Activated T-cell treated with anti-CD3 and anti-CD28 coated beads, Interleukin-2, amount 50 U/mL, for 4 hours (primary cell): ENCODE measurements around the gene ARHGAP8. TPM values are rescaled to one million over a fixed set of nuclear protein-coding genes. Genes with fewer than 3 reads are reported as not detected.
A peak's percentile ranks its signal among the peaks of the same experiment; 100 is the strongest.

Experiments
- ATAC-seq, 2 donors: fragments of 200-7000 bp; cut with Tn5 transposase; one replicate each; pipeline ENCODE4 v1.10.0; 2021
- DNase-seq: peaks from one replicate; pipeline ENCODE4 v3.0.0-alpha.2; 2020
- H3K27me3 Mint-ChIP-seq: one replicate; pipeline ENCODE4 v1.8.0; 2021; ENCODE audit warnings: low read depth, mixed read lengths
- H3K36me3 Mint-ChIP-seq: one replicate; pipeline ENCODE4 v1.8.0; 2022; ENCODE audit warnings: mixed read lengths; ENCODE audit not compliant: insufficient read depth
- H3K4me1 Mint-ChIP-seq: one replicate; pipeline ENCODE4 v1.8.0; 2021; ENCODE audit warnings: low read depth, mixed read lengths
- H3K4me3 Mint-ChIP-seq: one replicate; pipeline ENCODE4 v1.8.0; 2021; ENCODE audit warnings: mild to moderate bottlenecking, moderate library complexity, mixed read lengths
- H3K9me3 Mint-ChIP-seq: one replicate; pipeline ENCODE4 v1.8.0; 2021; ENCODE audit warnings: mixed read lengths
- total RNA-seq, 3 donors: library from RNA; stranded (reverse); gene quantifications; one replicate each; pipeline ENCODE4 v1.2.1, GENCODE V29; 2021

The ARHGAP8 gene
- 1 to 10 TPM in 2 of 3 donors, under 1 TPM in 1; 0.53 to 2.0 (median 1.0) TPM for total RNA-seq

DNA sequence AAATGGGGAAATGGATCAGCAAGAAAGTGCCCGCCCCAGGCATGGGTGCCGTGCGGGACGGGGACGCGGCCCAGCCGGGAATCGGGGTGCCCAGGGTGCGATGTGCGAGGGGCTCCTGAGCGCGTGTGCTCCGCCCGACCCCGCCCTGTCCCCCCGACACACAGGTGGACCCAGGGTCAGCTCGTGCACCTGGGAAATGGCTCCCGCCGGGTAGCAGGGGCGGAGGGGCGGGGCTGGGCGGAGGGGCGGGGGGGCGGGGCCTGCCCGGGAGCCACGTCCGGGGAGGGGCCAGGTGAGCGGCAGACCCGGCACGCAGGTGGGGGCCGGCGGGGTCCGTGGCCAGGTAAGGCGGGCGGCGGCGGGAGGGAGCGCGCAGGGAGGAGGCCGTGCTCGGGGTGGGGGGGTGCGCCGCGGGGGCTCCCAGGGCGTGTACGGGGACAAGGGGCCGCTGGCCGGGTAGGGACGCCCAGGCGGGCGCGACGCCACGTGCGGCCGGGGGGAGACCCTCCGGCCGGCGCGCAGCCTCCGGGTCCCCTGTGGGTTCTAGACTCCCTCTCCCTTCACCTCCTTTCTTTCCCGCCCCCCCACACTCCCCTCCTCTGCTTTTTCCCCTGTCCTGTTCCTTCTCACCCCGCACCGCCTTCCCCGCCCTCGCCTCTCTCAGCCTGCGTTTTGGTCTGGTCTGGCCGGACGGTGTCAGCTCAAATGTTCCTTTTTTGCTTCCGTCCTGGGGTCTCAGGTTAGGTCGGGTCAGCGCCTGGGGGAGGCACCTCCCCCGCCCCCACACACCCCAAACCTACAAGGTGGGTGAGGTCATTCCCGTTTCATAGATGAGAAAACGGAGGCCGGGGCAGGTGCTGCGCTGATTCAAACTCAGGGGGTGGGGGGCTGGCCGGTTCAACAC, at the start of gene ARHGAP8:
Gene ARHGAP8, plus strand, starts transcription at position 291 of the 904 bp plus-strand sequence. CDS start 33,953 bp downstream, outside the sequence.
- Mint-ChIP-seq H3K4me3 (peak within 1 kb of the TSS; percentile 75), H3K4me1 (peaks cover 3% of the 10 kb centered on the region), H3K27me3 (peaks cover 50% of the 10 kb centered on the region), H3K36me3 (no peaks in the 10 kb centered on the region), H3K9me3 (no peaks in the 10 kb centered on the region)
- ATAC-seq, result peak; percentile 60 to 63
- DNase-seq, result no peak

DNA sequence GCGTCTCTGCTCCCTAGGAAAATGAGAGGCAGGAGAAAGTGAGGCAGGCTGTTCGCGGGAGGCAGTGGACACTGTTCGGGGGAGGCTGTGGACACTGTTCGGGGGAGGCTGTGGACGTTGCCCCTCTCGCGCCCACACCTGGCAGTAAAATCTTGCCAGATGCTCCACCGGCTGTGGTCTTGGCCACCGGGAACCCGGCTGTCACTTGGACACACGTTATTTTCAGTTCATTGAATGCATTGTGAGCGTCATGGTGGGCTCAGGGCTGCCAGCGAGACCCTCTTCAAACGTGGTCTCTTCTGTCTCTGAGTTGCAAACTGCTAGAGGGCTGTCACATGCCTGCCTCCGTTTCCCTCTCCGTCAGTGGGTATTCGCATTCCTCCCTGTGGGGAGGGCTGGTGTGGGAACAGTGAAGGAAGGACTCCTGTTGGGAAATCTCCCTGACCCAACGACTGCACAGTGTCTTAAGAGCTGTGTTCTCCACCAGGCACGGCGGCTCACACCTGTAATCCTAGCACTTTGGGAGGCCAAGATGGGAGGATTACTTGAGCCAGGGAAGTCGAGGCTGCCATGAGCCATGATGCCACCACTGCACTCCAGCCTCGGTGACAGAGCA, 49.0 kb upstream of the ARHGAP8 start:
- Mint-ChIP-seq H3K27me3 (no peaks in the 10 kb centered on the region), H3K4me1 (peaks cover 28% of the 10 kb centered on the region), H3K36me3 (no peaks in the 10 kb centered on the region), H3K4me3 (peak overlapping the region; percentile 83), H3K9me3 (no peaks in the 10 kb centered on the region)
- DNase-seq (no peak), ATAC-seq (no peak)

- Mint-ChIP-seq H3K36me3 (no peaks in the 10 kb centered on the region), H3K27me3 (no peaks in the 10 kb centered on the region), H3K4me1 (peaks cover 33% of the 10 kb centered on the region), H3K9me3 (no peaks in the 10 kb centered on the region), H3K4me3 (peak overlapping the region; percentile 83)
- no peak for DNase-seq
- no peak for ATAC-seq
These were observed 48.0 kb upstream of the ARHGAP8 start for GRCh38 chr22:44704159-44705021.

DNA sequence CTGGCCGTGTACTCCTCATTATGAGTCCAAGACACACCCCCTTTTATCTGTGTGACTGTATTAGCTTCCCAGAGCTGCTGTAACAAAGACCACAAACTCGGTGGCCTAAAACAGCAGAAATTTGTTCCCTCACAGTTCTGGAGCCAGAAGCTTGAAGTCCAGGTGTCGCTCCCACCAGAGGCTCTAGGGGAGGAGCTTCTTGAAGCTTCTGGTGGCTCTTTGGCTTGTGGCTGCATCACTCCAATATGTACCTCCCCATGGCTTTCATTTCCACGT, 47.4 kb upstream of the ARHGAP8 start:
- DNase-seq, result no peak
- no peaks in the 10 kb centered on the region for H3K9me3 Mint-ChIP-seq
- H3K4me3 Mint-ChIP-seq, result no peak overlapping the region
- H3K4me1 Mint-ChIP-seq, result peaks cover 35% of the 10 kb centered on the region
- no peaks in the 10 kb centered on the region for H3K27me3 Mint-ChIP-seq
- no peak for ATAC-seq
- H3K36me3 Mint-ChIP-seq, result no peaks in the 10 kb centered on the region

DNA sequence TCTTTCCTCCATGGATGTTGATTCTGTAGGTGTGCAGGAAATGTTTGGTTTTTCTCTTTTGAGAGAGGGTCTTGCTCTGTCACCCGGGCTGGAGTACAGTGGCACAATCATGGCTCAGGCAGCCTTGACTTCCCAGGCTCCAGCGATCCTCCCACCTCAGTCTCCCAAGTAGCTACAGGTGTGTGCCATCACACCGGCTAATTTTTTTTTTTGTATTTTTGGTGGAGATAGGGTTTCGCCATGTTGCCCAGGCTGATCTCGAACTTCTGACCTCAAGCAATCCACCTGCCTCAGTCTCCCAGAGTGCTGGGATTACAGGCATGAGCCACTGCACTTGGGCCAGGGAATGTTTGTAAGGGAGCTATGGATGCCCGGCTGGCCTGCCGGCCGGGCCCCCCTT, 45.9 kb upstream of the ARHGAP8 start:
- Mint-ChIP-seq H3K9me3 (no peaks in the 10 kb centered on the region), H3K4me3 (no peak overlapping the region), H3K4me1 (peaks cover 44% of the 10 kb centered on the region), H3K36me3 (no peaks in the 10 kb centered on the region), H3K27me3 (no peaks in the 10 kb centered on the region)
- ATAC-seq (no peak), DNase-seq (no peak)

- Mint-ChIP-seq H3K4me1 (peaks cover 41% of the 10 kb centered on the region), H3K36me3 (no peaks in the 10 kb centered on the region), H3K9me3 (no peaks in the 10 kb centered on the region), H3K27me3 (no peaks in the 10 kb centered on the region), H3K4me3 (no peak overlapping the region)
- DNase-seq (no peak), ATAC-seq (no peak)
These were observed 45.2 kb upstream of the ARHGAP8 start for GRCh38 chr22:44707178-44707577.

DNA sequence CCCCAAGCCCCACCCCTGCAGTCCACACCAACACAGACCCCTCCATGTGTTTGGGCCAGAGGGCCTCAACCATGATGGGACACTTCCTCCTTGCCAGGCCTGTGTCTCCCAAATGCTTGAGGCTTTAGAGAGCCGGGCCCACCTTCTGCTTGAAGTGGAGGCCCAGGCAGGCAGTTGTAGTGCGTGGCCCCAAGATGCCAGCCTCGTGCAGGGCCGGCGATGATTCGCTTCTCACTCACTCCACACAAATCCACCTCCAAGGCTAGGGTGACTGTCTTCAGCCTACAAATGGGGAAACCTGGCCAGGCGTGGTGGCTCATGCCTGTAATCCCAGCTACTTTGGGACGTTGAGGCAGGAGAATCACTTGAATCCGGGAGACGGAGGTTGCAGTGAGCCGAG, 44.6 kb upstream of the ARHGAP8 start:
- Mint-ChIP-seq H3K9me3 (no peaks in the 10 kb centered on the region), H3K27me3 (no peaks in the 10 kb centered on the region), H3K4me1 (peaks cover 45% of the 10 kb centered on the region), H3K36me3 (no peaks in the 10 kb centered on the region), H3K4me3 (no peak overlapping the region)
- ATAC-seq (no peak), DNase-seq (no peak)

GRCh38 chr22:44709881-44710392, 42.4 kb upstream of the ARHGAP8 start:
- peak in 1 of 2 donors; percentile 19 for ATAC-seq
- H3K4me1 Mint-ChIP-seq, result peaks cover 31% of the 10 kb centered on the region

DNA sequence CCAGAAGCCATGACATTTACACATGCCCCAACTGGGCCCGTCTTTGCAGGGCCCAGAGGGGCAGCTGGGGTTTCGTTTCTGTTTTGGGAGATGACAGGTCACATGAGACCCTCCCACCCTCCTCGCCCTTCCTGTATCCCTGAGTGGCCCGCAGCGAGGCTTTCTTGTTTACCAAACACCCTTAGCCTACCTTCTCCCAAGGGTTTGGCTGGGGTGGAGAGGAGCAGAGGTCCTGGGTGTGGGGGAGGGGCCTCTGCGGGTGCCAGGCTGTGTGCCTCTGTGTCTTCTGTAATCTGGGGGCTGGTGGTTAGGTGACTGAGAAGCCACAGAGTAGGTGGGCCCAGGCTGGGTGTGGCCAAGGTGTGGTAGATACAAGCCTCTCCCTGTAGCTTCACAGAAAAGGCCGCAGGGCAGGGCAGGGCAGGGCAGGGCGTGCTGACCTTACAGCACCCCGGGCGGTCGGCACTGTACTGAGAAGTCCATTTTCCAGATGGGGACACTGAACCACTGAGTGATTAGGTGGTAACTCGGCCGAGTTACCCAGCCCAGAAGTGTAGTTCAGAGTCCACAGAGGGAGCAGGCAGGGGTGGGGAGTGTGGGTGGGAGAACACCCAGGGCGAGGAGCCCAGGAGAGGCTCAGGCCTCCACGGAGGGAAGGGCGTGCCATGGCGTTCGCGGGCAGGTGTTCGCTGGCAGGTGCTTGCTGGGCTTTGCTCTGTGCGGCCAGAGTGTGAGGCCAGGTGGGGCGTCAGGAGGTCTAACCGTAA, 41.7 kb upstream of the ARHGAP8 start:
- peak; percentile 80 to 85 for ATAC-seq
- Mint-ChIP-seq H3K4me1 (peaks cover 31% of the 10 kb centered on the region), H3K4me3 (peak overlapping the region; percentile 54), H3K27me3 (no peaks in the 10 kb centered on the region), H3K36me3 (no peaks in the 10 kb centered on the region), H3K9me3 (no peaks in the 10 kb centered on the region)
- peak; percentile 29 for DNase-seq

More at GRCh38 chr22:44709881-44710392, 42.4 kb upstream of the ARHGAP8 start:
- no peak for DNase-seq
- no peaks in the 10 kb centered on the region for H3K36me3 Mint-ChIP-seq
- H3K9me3 Mint-ChIP-seq, result no peaks in the 10 kb centered on the region
- no peaks in the 10 kb centered on the region for H3K27me3 Mint-ChIP-seq
- peak overlapping the region; percentile 42 for H3K4me3 Mint-ChIP-seq

DNA sequence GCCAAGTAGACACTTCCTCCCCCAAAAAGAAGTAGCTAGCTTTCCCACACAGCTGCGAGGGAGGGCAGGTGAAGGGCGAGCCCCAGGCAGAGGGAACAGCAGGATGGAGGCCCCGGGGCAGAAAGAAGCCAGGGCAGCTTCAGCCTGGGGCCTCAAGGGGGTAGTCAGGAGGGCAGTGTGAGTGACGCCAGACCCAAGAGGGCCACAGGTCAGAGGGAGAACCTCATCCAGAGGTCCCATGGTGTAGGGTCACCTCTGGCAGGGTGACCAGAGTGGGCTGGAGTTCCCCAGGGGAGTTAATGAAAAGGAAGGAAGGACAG, 41.2 kb upstream of the ARHGAP8 start:
- ATAC-seq, result no peak
- H3K9me3 Mint-ChIP-seq, result no peaks in the 10 kb centered on the region

GRCh38 chr22:44711690-44712555, 40.5 kb upstream of the ARHGAP8 start:
- Mint-ChIP-seq H3K36me3 (no peaks in the 10 kb centered on the region), H3K9me3 (no peaks in the 10 kb centered on the region), H3K4me1 (peaks cover 29% of the 10 kb centered on the region), H3K4me3 (no peak overlapping the region), H3K27me3 (no peaks in the 10 kb centered on the region)
- DNase-seq (no peak), ATAC-seq (no peak)

More for the DNA sequence above, 41.2 kb upstream of the ARHGAP8 start:
- H3K36me3 Mint-ChIP-seq, result no peaks in the 10 kb centered on the region
- no peak for DNase-seq
- no peak overlapping the region for H3K4me3 Mint-ChIP-seq
- H3K27me3 Mint-ChIP-seq, result no peaks in the 10 kb centered on the region
- peaks cover 29% of the 10 kb centered on the region for H3K4me1 Mint-ChIP-seq

DNA sequence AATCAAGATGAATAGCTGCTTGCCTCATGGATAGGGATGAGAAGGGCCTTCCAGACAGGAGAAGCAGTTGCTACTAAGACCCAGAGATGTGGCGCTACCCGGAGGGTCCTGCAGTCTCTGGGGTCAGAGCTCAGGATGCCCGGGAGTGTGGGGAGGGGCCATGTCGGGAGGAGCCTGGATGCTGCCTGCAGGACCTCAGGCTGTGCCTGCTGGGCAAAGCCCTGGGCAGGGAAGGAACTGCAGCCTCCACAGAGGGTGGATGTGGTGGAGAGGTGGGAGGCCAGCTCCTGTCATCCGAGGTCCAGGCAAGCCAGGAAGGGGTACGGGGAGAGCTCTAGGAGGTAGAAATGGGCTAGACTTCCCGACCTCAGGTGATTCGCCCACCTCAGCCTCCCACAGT, 39.4 kb upstream of the ARHGAP8 start:
- H3K4me3 Mint-ChIP-seq, result no peak overlapping the region

GRCh38 chr22:44714703-44715350, 37.5 kb upstream of the ARHGAP8 start:
- Mint-ChIP-seq H3K9me3 (no peaks in the 10 kb centered on the region), H3K4me3 (no peak overlapping the region), H3K27me3 (no peaks in the 10 kb centered on the region)

More for the DNA sequence above, 39.4 kb upstream of the ARHGAP8 start:
- H3K27me3 Mint-ChIP-seq, result no peaks in the 10 kb centered on the region
- H3K4me1 Mint-ChIP-seq, result peaks cover 27% of the 10 kb centered on the region
- no peak for DNase-seq
- no peaks in the 10 kb centered on the region for H3K9me3 Mint-ChIP-seq
- no peak for ATAC-seq
- H3K36me3 Mint-ChIP-seq, result no peaks in the 10 kb centered on the region

More at GRCh38 chr22:44714703-44715350, 37.5 kb upstream of the ARHGAP8 start:
- Mint-ChIP-seq H3K4me1 (peaks cover 22% of the 10 kb centered on the region), H3K36me3 (no peaks in the 10 kb centered on the region)
- no peak for DNase-seq
- ATAC-seq, result no peak
